DMS114 treated with DMSO at 0.1 percent for 48 hours (cell line): ENCODE measurements around the gene TOR1B.
"Not testable (repeated sequence)": the region's sequence is repeated elsewhere in the genome, so short reads cannot be mapped to it uniquely, and the experiment has no call there.

ENCODE experiments used
- DNase-seq: peaks from one replicate; lab custom pipeline; 2025; ENCODE audit not compliant: unreplicated experiment; lab: John Stamatoyannopoulos, UW

Gene TOR1B

GRCh38 chr9:129776566-129776937, 26.4 kb upstream of the TOR1B start:
- no peak for DNase-seq

GRCh38 chr9:129776938-129777768, 25.8 kb upstream of the TOR1B start:
- DNase-seq = no peak

GRCh38 chr9:129777769-129778130, 25.2 kb upstream of the TOR1B start:
- DNase-seq = no peak

GRCh38 chr9:129778469-129778868, 24.5 kb upstream of the TOR1B start:
- DNase-seq = no peak

- DNase-seq = no peak
Observed at GRCh38 chr9:129779560-129780190, 23.3 kb upstream of the TOR1B start.

- no peak for DNase-seq
Observed at GRCh38 chr9:129781131-129781530, 21.9 kb upstream of the TOR1B start.

GRCh38 chr9:129781981-129782380, 21.0 kb upstream of the TOR1B start:
- no peak for DNase-seq

GRCh38 chr9:129783516-129784361, 19.2 kb upstream of the TOR1B start:
- DNase-seq = peak; percentile 60

- not testable (repeated sequence) for DNase-seq
Observed at GRCh38 chr9:129784970-129785369, 18.0 kb upstream of the TOR1B start.

- DNase-seq = no peak
Observed at GRCh38 chr9:129785866-129786265, 17.1 kb upstream of the TOR1B start.

GRCh38 chr9:129786481-129786880, 16.5 kb upstream of the TOR1B start:
- no peak for DNase-seq

- DNase-seq = no peak
Observed at GRCh38 chr9:129794549-129794948, 8.4 kb upstream of the TOR1B start.

- not testable (repeated sequence) for DNase-seq
Observed at GRCh38 chr9:129796029-129796428, 7.0 kb upstream of the TOR1B start.

GRCh38 chr9:129798973-129799372, 4.0 kb upstream of the TOR1B start:
- no peak for DNase-seq

GRCh38 chr9:129801504-129801903, 1.5 kb upstream of the TOR1B start:
- no peak for DNase-seq

GRCh38 chr9:129803676-129804060, 684 bp downstream of the TOR1B start:
- DNase-seq = no peak

GRCh38 chr9:129806061-129806460, 3.1 kb downstream of the TOR1B start:
- no peak for DNase-seq

- DNase-seq = no peak
Observed at GRCh38 chr9:129809346-129809745, 6.4 kb downstream of the TOR1B start.

- no peak for DNase-seq
Observed at GRCh38 chr9:129810116-129810515, 7.1 kb downstream of the TOR1B start.

GRCh38 chr9:129810788-129811187, 7.8 kb downstream of the TOR1B start:
- DNase-seq = no peak

- no peak for DNase-seq
Observed at GRCh38 chr9:129811967-129812363, 9.0 kb downstream of the TOR1B start.

- no peak for DNase-seq
Observed at GRCh38 chr9:129812385-129812784, 9.4 kb downstream of the TOR1B start.
